Hepatic stellate cell (primary cell): Measurements from ENCODE around the gene IP6K1.
"Not testable (repeated sequence)": the region's sequence is repeated elsewhere in the genome, so short reads cannot be mapped to it uniquely, and the experiment has no call there.

ENCODE experiments used
- DNase-seq: peaks from one replicate; pipeline ENCODE4 v3.0.0; 2011; ENCODE audit warnings: low spot score

IP6K1 gene

DNA sequence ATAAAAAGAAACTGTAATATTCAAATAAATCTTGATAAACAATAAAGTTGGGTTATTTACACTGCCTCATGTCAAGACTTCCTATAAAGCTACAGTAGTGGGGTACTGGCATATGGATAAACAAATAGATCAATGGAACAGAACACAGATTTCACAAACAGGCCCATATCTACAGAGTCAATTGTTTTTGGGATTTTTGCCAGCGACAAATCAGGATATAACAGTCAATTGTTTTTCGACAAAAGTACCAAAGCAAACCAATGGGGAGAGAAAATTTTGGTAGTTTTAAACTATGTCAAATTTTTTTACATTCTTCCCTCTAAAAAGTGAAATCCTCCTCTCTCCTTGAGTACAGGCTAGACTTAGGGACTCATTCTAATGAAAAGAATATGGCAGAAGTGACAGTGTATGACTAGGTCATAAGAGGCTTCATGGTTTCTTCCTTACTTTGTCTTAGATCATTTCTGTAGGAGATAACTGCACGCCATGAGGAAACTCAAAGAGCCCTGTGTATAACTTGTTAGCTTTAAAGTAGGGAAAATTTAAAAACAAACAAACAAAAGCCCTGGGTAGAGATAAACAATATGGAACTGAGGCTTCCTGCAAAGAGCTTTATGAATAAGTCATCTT, 16.9 kb downstream of the IP6K1 start:
- DNase-seq, result no peak

DNA sequence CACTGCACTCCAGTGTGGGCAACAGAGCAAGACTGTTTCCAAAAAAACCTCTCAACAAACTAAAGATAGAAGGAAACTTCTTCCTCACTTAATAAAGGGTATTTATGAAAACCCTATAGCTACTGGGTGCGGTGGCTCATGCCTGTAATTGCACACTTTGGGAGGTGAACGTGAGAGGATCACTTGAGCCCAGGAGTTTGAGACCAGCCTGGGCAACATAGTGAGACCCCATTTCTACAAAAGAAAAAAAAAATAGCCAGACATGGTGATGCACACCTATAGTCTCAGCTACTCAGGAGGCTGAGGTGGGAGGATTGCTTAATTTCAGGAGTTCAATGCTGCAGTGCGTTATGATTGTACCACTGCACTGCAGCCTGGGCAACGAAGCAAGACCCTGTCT, 22.4 kb downstream of the IP6K1 start:
- no peak for DNase-seq

DNA sequence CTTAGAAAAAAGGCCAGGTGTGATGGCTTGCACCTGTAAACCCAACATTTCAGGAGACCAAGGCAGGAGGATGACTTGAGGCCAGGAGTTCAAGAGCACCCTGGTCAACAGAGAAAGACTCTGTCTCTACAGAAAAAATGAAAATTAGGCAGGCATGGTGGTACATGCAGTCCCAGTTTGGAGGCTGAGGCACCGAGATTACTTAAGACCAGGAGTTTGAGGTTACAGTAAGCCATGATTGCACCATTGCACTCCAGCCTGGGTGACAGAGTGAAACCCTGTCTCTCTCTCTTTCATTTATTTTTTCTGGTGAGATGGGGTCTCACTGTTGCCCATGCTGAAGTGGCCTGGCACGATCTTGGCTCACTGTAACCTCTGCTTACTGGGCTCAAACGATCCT, 24.7 kb downstream of the IP6K1 start:
- no peak for DNase-seq

DNA sequence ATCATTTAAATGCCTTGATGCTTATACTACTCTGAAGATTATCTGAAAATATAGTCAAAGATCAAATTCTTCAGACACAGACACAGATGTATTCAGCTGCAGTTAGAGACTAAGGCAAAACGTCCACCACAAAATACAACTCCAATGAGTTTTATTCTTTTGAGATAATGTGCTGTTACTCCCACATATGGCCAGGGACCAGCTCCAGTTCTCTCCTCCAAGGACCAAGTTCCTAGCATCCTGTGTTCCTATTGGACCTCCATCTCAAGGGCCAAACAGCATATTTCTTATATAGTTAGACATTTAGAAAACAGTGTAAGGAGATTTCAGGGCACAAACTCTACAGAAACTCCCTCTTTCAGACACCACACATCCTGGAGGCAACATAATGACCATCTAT, 27.1 kb downstream of the IP6K1 start:
- DNase-seq, result no peak

DNA sequence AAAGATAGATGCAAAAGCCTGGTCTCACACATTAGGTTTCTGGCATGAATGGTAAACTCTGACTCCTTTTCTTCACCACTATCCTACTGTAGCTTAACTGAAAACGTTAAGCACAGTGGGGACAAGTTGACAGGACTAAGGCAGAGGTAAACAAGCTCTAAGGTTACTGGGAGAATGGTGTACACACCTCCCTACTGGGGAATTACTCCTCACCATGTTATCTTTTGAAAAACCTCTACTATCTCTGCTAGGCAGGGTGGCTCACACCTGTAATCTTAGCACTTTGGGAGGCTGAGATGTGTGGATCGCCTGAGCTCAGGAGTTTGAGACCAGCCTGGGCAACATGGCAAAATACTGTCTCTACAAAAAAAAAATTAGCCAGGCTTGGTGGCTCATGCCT, 29.1 kb downstream of the IP6K1 start:
- no peak for DNase-seq

DNA sequence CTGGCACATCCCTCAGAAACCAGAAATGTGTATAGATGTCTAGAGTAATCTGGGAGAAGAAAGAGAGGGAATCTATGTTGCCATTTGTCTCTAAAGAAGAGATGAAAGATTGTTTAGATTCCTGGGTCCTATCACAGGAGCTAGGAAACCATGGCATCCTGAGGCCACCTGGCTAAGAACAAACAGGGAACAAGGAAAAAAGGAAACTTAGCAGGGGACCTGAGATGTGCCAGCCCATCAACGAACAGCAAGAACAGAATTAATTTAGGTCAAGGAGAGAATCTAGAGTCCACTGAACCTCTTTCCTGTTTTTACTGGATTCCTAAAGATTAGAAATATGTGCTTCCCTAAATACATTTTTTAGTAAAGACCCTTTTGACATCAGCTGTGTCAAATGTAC, 30.3 kb downstream of the IP6K1 start:
- DNase-seq, result no peak

DNA sequence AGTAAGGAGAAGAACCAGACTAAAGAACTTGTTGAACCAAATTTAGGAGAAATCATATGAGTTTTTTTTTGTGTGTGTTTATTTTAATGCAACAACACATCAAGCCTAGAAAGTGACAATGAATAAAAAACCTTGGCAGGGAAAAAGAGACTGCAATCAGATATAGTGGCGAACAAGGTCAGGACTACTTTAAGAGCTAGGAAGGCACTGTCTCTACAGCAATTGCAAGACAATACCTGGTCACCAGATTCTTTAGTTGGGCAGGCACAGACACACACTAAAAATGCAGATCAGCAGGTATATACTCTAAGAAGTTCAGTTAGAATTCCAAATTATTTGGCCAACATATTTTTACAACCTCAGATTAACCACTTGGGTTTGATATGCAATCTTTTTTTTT, 31.8 kb downstream of the IP6K1 start:
- no peak for DNase-seq

DNA sequence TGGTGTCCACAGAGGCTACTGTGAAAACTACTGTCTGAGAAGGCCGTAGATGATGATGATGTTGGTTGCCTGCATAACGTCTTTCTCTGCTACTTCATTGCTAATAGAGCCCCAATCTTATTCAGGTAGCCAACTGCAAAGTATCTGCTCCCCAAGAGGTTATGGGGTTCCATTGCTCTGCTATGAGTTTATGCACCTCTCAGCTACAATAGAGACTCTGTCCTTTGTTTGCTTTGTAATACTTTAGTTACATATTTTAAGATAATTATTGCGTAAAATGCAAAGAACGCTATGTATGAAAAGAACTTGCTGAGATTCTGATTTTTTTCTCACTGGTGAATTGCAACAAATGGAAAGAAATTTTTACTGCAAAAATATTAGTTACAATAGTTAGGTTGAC, 34.8 kb downstream of the IP6K1 start:
- no peak for DNase-seq

GRCh38 chr3:49750056-49750455, 36.3 kb downstream of the IP6K1 start:
- no peak for DNase-seq

- not testable (repeated sequence) for DNase-seq
Observed at GRCh38 chr3:49748874-49749273, 37.5 kb downstream of the IP6K1 start.

GRCh38 chr3:49747792-49748480, 38.4 kb downstream of the IP6K1 start:
- no peak for DNase-seq

DNA sequence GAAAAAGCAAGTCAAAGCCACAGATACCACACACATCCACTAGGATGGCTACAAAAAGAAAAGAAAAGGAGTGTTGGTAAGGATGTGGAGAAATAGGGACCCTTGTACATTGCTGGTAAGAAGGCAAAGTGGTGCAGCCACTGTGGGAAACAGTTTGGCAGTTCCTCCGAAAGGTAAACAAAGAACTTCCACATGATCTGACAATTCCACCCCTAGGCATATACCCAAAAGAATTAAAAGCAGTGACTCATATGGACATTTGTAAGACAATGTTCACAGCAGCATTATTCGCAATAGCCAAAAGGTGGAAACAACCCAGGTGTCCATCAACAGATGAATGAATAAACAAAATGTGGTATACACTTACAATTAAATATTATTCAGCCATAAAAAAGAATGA, 40.4 kb downstream of the IP6K1 start:
- no peak for DNase-seq

GRCh38 chr3:49740427-49740826, 45.9 kb downstream of the IP6K1 start:
- DNase-seq, result no peak

- DNase-seq, result no peak
Observed at GRCh38 chr3:49738067-49738713, 48.2 kb downstream of the IP6K1 start.

DNA sequence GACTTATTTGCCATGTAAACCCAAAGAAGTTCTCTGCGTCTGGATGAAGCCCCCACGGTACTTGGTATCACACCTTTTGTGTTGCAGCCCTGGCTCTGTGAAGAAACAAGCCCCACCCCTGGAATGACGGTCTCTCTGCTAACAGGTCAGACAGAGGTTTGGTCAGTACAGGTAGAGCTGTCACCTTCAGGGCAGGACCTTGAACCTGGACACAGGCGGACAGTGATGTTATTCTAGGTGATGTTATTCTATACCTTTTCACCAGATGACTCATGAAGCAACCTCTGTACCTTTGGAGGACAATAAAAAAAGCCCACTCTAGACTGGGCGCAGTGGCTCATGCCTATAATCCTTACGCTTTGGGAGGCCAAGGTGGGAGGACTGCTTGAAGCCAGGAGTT, 51.6 kb downstream of the IP6K1 start:
- no peak for DNase-seq

DNA sequence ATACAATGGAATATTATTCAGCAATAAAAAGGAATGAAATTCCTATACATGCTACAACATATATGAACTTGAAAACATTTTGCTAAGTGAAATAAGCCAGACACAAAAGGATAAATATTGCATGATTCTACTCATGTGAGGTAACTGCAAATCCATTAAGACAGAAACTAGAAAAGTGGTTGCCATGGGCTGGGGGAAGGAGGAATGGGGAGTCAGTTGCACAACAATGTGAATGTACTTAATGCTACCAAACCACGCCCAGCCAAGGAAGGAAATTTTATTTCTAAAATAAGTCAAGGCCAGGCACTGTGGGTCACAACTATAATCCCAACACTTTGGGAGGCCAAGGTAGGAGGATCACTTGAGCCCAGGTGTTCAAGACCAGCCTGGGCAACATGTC, 52.8 kb downstream of the IP6K1 start:
- DNase-seq, result no peak

DNA sequence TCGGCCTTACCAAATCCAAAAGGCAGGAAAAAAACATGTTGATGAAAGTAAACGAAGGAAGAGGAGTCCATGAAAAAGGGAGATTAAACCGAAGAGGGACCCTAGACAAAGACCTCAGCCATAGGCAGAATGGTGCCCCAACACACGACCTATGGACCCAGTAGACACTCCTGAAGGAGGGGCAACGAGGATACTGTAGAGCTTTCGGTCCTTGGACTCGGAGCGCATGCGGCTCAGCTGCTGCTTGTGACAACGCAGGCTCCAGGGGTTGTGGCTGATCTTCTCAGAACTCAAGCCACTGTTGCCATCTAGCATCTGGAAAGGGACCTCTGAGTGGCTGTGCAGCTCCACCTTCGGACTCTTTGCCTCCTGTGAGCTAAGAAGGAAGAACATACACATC, 53.7 kb downstream of the IP6K1 start:
- DNase-seq, result no peak

- DNase-seq, result no peak
Observed at GRCh38 chr3:49729966-49730609, 56.3 kb downstream of the IP6K1 start.

DNA sequence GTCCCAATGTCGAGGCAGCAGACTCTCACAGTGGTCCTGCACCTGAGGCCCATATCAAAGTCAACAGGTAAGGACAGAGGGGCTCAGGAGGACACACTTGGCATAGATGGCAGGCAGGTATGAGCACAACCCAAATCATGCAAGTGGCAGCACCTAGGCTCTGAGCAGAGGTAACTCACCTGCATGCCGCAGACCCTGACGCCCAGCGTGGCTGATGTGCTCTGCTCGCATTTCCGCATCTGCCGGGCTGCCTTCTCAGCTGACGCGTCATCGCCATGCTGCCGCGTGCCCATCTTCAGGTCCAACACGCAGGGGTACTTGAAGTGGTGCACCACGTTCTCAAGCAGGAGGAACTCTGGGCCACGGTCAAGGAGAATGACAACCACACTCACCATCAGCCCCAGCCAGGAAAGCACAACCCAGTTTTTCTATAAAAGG, 58.4 kb downstream of the IP6K1 start:
- DNase-seq, result no peak

- DNase-seq, result no peak
Observed at GRCh38 chr3:49727154-49727923, 59.0 kb downstream of the IP6K1 start.

- no peak for DNase-seq
Observed at GRCh38 chr3:49725906-49726681, 60.2 kb downstream of the IP6K1 start.

- DNase-seq, result no peak
Observed at GRCh38 chr3:49724586-49724985, 61.8 kb downstream of the IP6K1 start.
